Measurements from ENCODE around the gene FMNL3. TPM values are rescaled to one million over a fixed set of nuclear protein-coding genes. Genes with fewer than 3 reads are reported as not detected.

Gene FMNL3
- total and polyA plus RNA-seq, 2 of the 13 experiments (the other 11 are each of a cell fraction or from before 2014, with no cell fraction given) = 0.44 to 1.1 TPM

DNA sequence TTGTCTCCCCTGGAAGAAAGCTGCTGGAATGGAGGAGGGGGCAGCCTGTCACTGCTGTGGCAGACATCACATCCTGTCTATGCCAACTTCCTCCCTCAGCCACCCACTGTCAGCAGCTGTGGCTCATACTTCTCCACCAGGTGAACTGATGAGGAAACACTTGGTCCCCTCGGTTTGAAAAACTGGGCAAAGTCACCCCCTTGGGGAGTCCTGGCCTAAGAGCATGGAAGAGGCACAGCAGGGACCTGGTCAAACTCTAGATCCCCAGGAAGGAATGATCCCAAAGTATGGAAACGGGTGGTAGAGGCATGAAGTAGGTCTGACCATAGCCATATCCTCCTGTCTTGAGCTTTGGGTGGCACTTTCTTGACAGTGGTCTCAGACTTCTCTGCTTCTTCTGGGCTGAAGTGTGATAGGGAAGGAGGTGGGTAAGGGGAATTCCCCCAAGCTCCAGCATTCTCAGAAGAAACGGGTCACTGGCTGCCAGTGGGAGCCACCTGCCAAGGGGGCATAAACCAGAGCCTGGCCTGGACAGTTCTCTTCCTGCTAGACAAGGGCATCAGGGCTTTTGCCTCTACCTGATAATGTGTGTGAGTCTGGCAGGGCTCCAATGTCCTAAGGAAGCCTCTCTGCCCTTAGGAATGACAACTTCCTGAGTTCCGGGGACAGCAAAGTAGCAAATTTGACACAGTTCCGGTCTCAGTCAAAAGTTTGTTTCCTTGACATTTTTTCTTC is 36.0 kb downstream of the FMNL3 start (continued):
- TF ChIP-seq, protein P1, sequence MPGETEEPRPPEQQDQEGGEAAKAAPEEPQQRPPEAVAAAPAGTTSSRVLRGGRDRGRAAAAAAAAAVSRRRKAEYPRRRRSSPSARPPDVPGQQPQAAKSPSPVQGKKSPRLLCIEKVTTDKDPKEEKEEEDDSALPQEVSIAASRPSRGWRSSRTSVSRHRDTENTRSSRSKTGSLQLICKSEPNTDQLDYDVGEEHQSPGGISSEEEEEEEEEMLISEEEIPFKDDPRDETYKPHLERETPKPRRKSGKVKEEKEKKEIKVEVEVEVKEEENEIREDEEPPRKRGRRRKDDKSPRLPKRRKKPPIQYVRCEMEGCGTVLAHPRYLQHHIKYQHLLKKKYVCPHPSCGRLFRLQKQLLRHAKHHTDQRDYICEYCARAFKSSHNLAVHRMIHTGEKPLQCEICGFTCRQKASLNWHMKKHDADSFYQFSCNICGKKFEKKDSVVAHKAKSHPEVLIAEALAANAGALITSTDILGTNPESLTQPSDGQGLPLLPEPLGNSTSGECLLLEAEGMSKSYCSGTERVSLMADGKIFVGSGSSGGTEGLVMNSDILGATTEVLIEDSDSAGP (CRISPR knock-in tag; IDR thresholded peaks at IDR 0.05; ENCODE audit: borderline replicate concordance) = no peak
- TF ChIP-seq HOXA9 (CRISPR knock-in tag; IDR thresholded peaks at IDR 0.05; ENCODE audit: borderline replicate concordance) (no peak), RXRB (CRISPR knock-in tag; IDR thresholded peaks at IDR 0.05; ENCODE audit: borderline replicate concordance) (no peak), PRMT3 (CRISPR knock-in tag; IDR thresholded peaks at IDR 0.05; ENCODE audit: borderline replicate concordance, low read depth) (no peak), SP4 (CRISPR knock-in tag; IDR thresholded peaks at IDR 0.05) (no peak), MXD4 (CRISPR knock-in tag; IDR thresholded peaks at IDR 0.05) (no peak)

DNA sequence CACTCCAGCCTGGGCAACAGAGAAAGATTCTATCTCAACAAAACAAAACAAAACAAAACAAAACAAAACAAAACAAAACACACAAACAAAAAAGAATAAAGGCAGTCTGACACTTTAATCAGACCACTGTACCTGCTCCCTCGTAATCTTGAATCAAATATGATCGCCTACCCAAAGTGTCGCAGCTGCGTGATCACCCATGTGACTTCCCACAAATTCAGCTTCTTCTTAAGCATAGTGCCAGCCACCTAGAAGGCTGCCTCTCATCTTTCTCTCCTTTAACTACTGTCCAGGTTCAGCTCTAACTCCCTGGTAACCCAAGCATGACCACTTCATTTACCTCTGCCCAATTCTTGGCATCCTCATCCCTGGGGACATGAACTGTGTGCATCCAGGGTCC is 37.4 kb downstream of the FMNL3 start:
- H3K27me3 ChIP-seq (ENCODE audit: control insufficient read depth in 1 of 2, insufficient read depth in 2 of 2, low read length in 2 of 2) = no peaks in the 10 kb centered on the region; a peak in 1 of 5 replicates
- H3K9ac ChIP-seq (ENCODE audit: insufficient read depth, low read depth, low read length) = no peak overlapping the region
- ChIA-PET POLR2A (no interaction called here), CTCF (ENCODE audit: low intra/inter-chr PET ratio, low total read pairs) (no interaction called here)
- peaks cover 24% of the 10 kb centered on the region for H3K4me1 ChIP-seq (ENCODE audit: insufficient read depth, low read length)
- ATAC-seq = no peak
- no peaks in the 10 kb centered on the region for H3K36me3 ChIP-seq (replicated peaks in 1 of 2; ENCODE audit: control insufficient read depth in 1 of 2, insufficient read depth in 2 of 2, low read length in 2 of 2)
- no peak for DNase-seq (ENCODE audit: low spot score)
- H2AFZ ChIP-seq (ENCODE audit: low read length) = no peak overlapping the region
- no peaks in the 10 kb centered on the region for H3K9me3 ChIP-seq (ENCODE audit: low read length)
- WGBS (ENCODE audit: low lambda C conversion rate) = 86% methylated on average over 4 of the region's 4 CpGs
- intact Hi-C loops (cut with micrococcal nuclease; ENCODE audit: unreplicated experiment) (no loop called here), in situ Hi-C loops (cut with HindIII; ENCODE audit: extremely low pct_ligation_motif_present, low pct_unique_long_range_greater_than_20kb) (no loop called here)
- no peak overlapping the region for H3K4me2 ChIP-seq (ENCODE audit: low read depth, low read length)
- no peaks in the 10 kb centered on the region for H3K79me2 ChIP-seq (ENCODE audit: insufficient read depth, low read length)
- no peak overlapping the region for H3K4me3 ChIP-seq (replicated peaks in 1 of 3; ENCODE audit: insufficient read depth in 1 of 3, low read depth in 2 of 3, low read length in 3 of 3)
- no peaks in the 10 kb centered on the region for H4K20me1 ChIP-seq (ENCODE audit: insufficient read depth, low read length)
- no peak overlapping the region for H3K27ac ChIP-seq (ENCODE audit: extremely low read length, insufficient read depth, low read length)
- no TSS peak for BruUV-seq (replicated peaks)
- no peak for FAIRE-seq
- TF ChIP-seq THAP8 (CRISPR knock-in tag; IDR thresholded peaks at IDR 0.05; ENCODE audit: borderline replicate concordance) = no peak
- no peak for TF ChIP-seq ZNF770 (CRISPR knock-in tag; IDR thresholded peaks at IDR 0.05)
- TF ChIP-seq, protein P2, sequence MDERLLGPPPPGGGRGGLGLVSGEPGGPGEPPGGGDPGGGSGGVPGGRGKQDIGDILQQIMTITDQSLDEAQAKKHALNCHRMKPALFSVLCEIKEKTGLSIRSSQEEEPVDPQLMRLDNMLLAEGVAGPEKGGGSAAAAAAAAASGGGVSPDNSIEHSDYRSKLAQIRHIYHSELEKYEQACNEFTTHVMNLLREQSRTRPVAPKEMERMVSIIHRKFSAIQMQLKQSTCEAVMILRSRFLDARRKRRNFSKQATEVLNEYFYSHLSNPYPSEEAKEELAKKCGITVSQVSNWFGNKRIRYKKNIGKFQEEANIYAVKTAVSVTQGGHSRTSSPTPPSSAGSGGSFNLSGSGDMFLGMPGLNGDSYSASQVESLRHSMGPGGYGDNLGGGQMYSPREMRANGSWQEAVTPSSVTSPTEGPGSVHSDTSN (CRISPR knock-in tag; IDR thresholded peaks at IDR 0.05) = no peak
- TF ChIP-seq ZNF546 (CRISPR knock-in tag; conservative IDR thresholded peaks at IDR 0.05) = no peak
- TF ChIP-seq ZNF607 (CRISPR knock-in tag; IDR thresholded peaks at IDR 0.05; ENCODE audit: borderline replicate concordance) = no peak
- no peak for TF ChIP-seq ZFY (CRISPR knock-in tag; IDR thresholded peaks at IDR 0.05)
- TF ChIP-seq NFYC (CRISPR knock-in tag; IDR thresholded peaks at IDR 0.05) = no peak
